HG03108 (cell line): ENCODE data around the gene TBC1D5.
"Not testable (repeated sequence)": the region's sequence is repeated elsewhere in the genome, so short reads cannot be mapped to it uniquely, and the experiment has no call there.

Experiments used
- ATAC-seq: cut with Tn5 transposase; IDR thresholded peaks from one replicate; pipeline ENCODE4 v1.9.1; 2021; ENCODE audit warnings: moderate library complexity; ENCODE audit not compliant: unreplicated experiment

TBC1D5 gene

GRCh38 chr3:17553080-17553479, 189.4 kb downstream of the TBC1D5 start:
- no peak for ATAC-seq

- no peak for ATAC-seq
Observed at GRCh38 chr3:17552351-17552750, 190.1 kb downstream of the TBC1D5 start.

GRCh38 chr3:17551895-17552294, 190.5 kb downstream of the TBC1D5 start:
- ATAC-seq = no peak

- no peak for ATAC-seq
Observed at GRCh38 chr3:17551333-17551732, 191.1 kb downstream of the TBC1D5 start.

- no peak for ATAC-seq
Observed at GRCh38 chr3:17550624-17551023, 191.8 kb downstream of the TBC1D5 start.

GRCh38 chr3:17546500-17547255, 195.8 kb downstream of the TBC1D5 start:
- ATAC-seq = no peak

- ATAC-seq = no peak
Observed at GRCh38 chr3:17544632-17545031, 197.8 kb downstream of the TBC1D5 start.

- no peak for ATAC-seq
Observed at GRCh38 chr3:17542591-17542990, 199.8 kb downstream of the TBC1D5 start.

GRCh38 chr3:17539436-17539835, 203.0 kb downstream of the TBC1D5 start:
- no peak for ATAC-seq

- ATAC-seq = no peak
Observed at GRCh38 chr3:17535274-17535673, 207.2 kb downstream of the TBC1D5 start.

GRCh38 chr3:17532446-17532845, 210.0 kb downstream of the TBC1D5 start:
- not testable (repeated sequence) for ATAC-seq

GRCh38 chr3:17529677-17530076, 212.8 kb downstream of the TBC1D5 start:
- no peak for ATAC-seq

- ATAC-seq = no peak
Observed at GRCh38 chr3:17518189-17519059, 224.0 kb downstream of the TBC1D5 start.

GRCh38 chr3:17515445-17516234, 226.8 kb downstream of the TBC1D5 start:
- no peak for ATAC-seq

- no peak for ATAC-seq
Observed at GRCh38 chr3:17514597-17514996, 227.8 kb downstream of the TBC1D5 start.

- no peak for ATAC-seq
Observed at GRCh38 chr3:17510265-17510664, 232.2 kb downstream of the TBC1D5 start.

GRCh38 chr3:17508180-17508752, 234.2 kb downstream of the TBC1D5 start:
- ATAC-seq = no peak

- ATAC-seq = no peak
Observed at GRCh38 chr3:17507480-17507879, 235.0 kb downstream of the TBC1D5 start.

- no peak for ATAC-seq
Observed at GRCh38 chr3:17505856-17506255, 236.6 kb downstream of the TBC1D5 start.

- ATAC-seq = no peak
Observed at GRCh38 chr3:17501745-17502144, 240.7 kb downstream of the TBC1D5 start.

- ATAC-seq = no peak
Observed at GRCh38 chr3:17500618-17501017, 241.8 kb downstream of the TBC1D5 start.
